Measurements from ENCODE around the gene FNDC5.

- TF ChIP-seq ZNF565 (CRISPR knock-in tag; conservative IDR thresholded peaks at IDR 0.05; ENCODE audit: low read depth): no peak
- TF ChIP-seq SNAI2 (CRISPR knock-in tag; IDR thresholded peaks at IDR 0.05): no peak
- TF ChIP-seq ZNF70 (CRISPR knock-in tag; IDR thresholded peaks at IDR 0.05): no peak
- no peak for TF ChIP-seq ZFP3 (CRISPR knock-in tag; IDR thresholded peaks at IDR 0.05)
- TF ChIP-seq ZFP30 (CRISPR knock-in tag; IDR thresholded peaks at IDR 0.05): no peak
- no peak for TF ChIP-seq CSDC2 (CRISPR knock-in tag; IDR thresholded peaks at IDR 0.05)
- TF ChIP-seq ARNTL (CRISPR knock-in tag; IDR thresholded peaks at IDR 0.05; ENCODE audit: borderline replicate concordance, low read depth): no peak
- no peak for TF ChIP-seq PATZ1 (CRISPR knock-in tag; IDR thresholded peaks at IDR 0.05; ENCODE audit: borderline replicate concordance)
- TF ChIP-seq PPARA (CRISPR knock-in tag; IDR thresholded peaks at IDR 0.05; ENCODE audit: borderline replicate concordance): no peak
- no peak for TF ChIP-seq TCF4 (CRISPR knock-in tag; IDR thresholded peaks at IDR 0.05; ENCODE audit: borderline replicate concordance)
- no peak for TF ChIP-seq TOX (CRISPR knock-in tag; IDR thresholded peaks at IDR 0.05; ENCODE audit: borderline replicate concordance)
- TF ChIP-seq GLIS3 (CRISPR knock-in tag; IDR thresholded peaks at IDR 0.05): no peak
Observed at GRCh38 chr1:32878637-32879041, 7.9 kb upstream of the FNDC5 start.
